K562 treated with DMSO at 1 percent for 12 hours (cell line): ENCODE measurements around the gene ZNF680. TPM values are rescaled to one million over a fixed set of nuclear protein-coding genes. Genes with fewer than 3 reads are reported as not detected.

ENCODE experiments used
- total RNA-seq: library from RNA; unstranded; fragments of 300-600 nt; gene quantifications from 2 replicates; pipeline ENCODE4 v1.2.3, GENCODE V29; 2022; ENCODE audit not compliant: insufficient read depth

ZNF680 gene
- 4.7 and 9.8 TPM in 2 replicates for total RNA-seq

GRCh38 chr7:64562626-64563278 lies at the start of gene ZNF680:
Gene ZNF680 (minus strand): TSS chr7:64563071. CDS start chr7:64562954, 117 bp downstream.

Other genes starting within 250 kb of the ZNF680 start
- gene ZNF736, start 249.1 kb downstream of the ZNF680 start, total RNA-seq, result 3.1 and 4.8 TPM in 2 replicates
- gene ZNF107, start 103.1 kb upstream of the ZNF680 start, total RNA-seq, result 0.96 and 5.2 TPM in 2 replicates
- 9.5 and 16.7 TPM in 2 replicates for gene ZNF138, start 231.4 kb upstream of the ZNF680 start, total RNA-seq